Smooth muscle cell (in vitro differentiated cells): ENCODE results near the gene ZMPSTE24. TPM values are rescaled to one million over a fixed set of nuclear protein-coding genes. Genes with fewer than 3 reads are reported as not detected.
"Not testable (repeated sequence)": the region's sequence is repeated elsewhere in the genome, so short reads cannot be mapped to it uniquely, and the experiment has no call there.

ENCODE experiments used
- DNase-seq: peaks from one replicate; lab custom pipeline; 2025; ENCODE audit not compliant: unreplicated experiment; lab: John Stamatoyannopoulos, UW
- H2AFZ ChIP-seq: fragments of 200-600 bp; sonication (generic); 2 replicates; pipeline ENCODE4 v1.6.0; 2016; ENCODE audit warnings: antibody characterized with exemption, low read depth, mild to moderate bottlenecking
- H3F3A ChIP-seq: fragments of 200-600 bp; sonication (generic); 2 replicates; pipeline ENCODE4 v1.6.0; 2017; ENCODE audit warnings: antibody characterized with exemption, low read depth
- H3K27ac ChIP-seq: fragments of 200-600 bp; sonication (generic); 2 replicates; pipeline ENCODE4 v1.5.1; 2016; ENCODE audit warnings: low read depth, mild to moderate bottlenecking
- H3K27me3 ChIP-seq: fragments of 200-600 bp; sonication (generic); 2 replicates; pipeline ENCODE4 v1.6.1; 2016; ENCODE audit warnings: low read depth, mild to moderate bottlenecking
- H3K36me3 ChIP-seq: fragments of 200-600 bp; sonication (generic); 2 replicates; pipeline ENCODE4 v1.5.1; 2016; ENCODE audit warnings: low read depth
- H3K4me1 ChIP-seq: fragments of 200-600 bp; sonication (generic); 2 replicates; pipeline ENCODE4 v1.5.1; 2016; ENCODE audit warnings: low read depth
- H3K4me2 ChIP-seq: fragments of 200-600 bp; sonication (generic); 2 replicates; pipeline ENCODE4 v1.6.0; 2016; ENCODE audit warnings: mild to moderate bottlenecking
- H3K4me3 ChIP-seq: fragments of 200-600 bp; sonication (generic); 2 replicates; pipeline ENCODE4 v1.5.1; 2016; ENCODE audit warnings: mild to moderate bottlenecking
- H3K79me2 ChIP-seq: fragments of 200-600 bp; sonication (generic); 2 replicates; pipeline ENCODE4 v1.6.0; 2016; ENCODE audit warnings: low read depth, mild to moderate bottlenecking
- H3K9ac ChIP-seq: fragments of 200-600 bp; sonication (generic); 2 replicates; pipeline ENCODE4 v1.6.0; 2016; ENCODE audit warnings: low read depth
- H3K9me3 ChIP-seq: fragments of 200-600 bp; sonication (generic); replicated peaks from 2 replicates; pipeline ENCODE4 v1.5.1; 2016; ENCODE audit warnings: low read depth
- H4K20me1 ChIP-seq: fragments of 200-600 bp; sonication (generic); 2 replicates; pipeline ENCODE4 v1.6.0; 2016; ENCODE audit warnings: low read depth
- CTCF ChIP-seq: fragments of 200-600 bp; sonication (generic); IDR thresholded peaks from 2 replicates; pipeline ENCODE4 v1.5.1; 2017; ENCODE audit warnings: borderline replicate concordance, mild to moderate bottlenecking, antibody characterized with exemption; ENCODE audit not compliant: insufficient read depth, poor library complexity, severe bottlenecking
- WGBS: methylation state at CpG from one replicate; pipeline ENCODE4 v1.1.7; 2016; ENCODE audit warnings: low lambda C conversion rate; 5-methylcytosine and 5-hydroxymethylcytosine counted together
- polyA plus RNA-seq: library from polyadenylated mRNA; unstranded; fragments of >200 nt; fragmentation: Nextera tagmentation; extraction: Ambion mirVana; gene quantifications from 2 replicates; pipeline ENCODE4 v1.2.1, GENCODE V29; 2016
- total RNA-seq: library from RNA; depleted of rRNA; stranded (reverse); fragments of >200 nt; gene quantifications from 2 replicates; pipeline ENCODE4 v1.2.3, GENCODE V29; 2014

The ZMPSTE24 gene
- 48.9 and 53.3 TPM in 2 replicates for total RNA-seq
- polyA plus RNA-seq, result 28.8 and 29.8 TPM in 2 replicates

- TF ChIP-seq CTCF, result no peak
- peak within 1 kb of the TSS; percentile 87 for H2AFZ ChIP-seq
- peak within 1 kb of the TSS; percentile 93 for H3K27ac ChIP-seq
- no peaks in the 10 kb centered on the region for H4K20me1 ChIP-seq
- WGBS, result under 1% methylated on average over 39 of the region's 48 CpGs
- H3F3A ChIP-seq, result no peaks in the 10 kb centered on the region
- DNase-seq, result peak; percentile 86
- H3K4me3 ChIP-seq, result peak within 1 kb of the TSS; percentile 63
- peak within 1 kb of the TSS; percentile 97 for H3K4me2 ChIP-seq
- H3K4me1 ChIP-seq, result peaks cover 15% of the 10 kb centered on the region
- no peaks in the 10 kb centered on the region for H3K27me3 ChIP-seq
- peaks cover 14% of the 10 kb centered on the region for H3K36me3 ChIP-seq
- H3K79me2 ChIP-seq, result peaks cover 42% of the 10 kb centered on the region
- peak within 1 kb of the TSS; percentile 93 for H3K9ac ChIP-seq
- H3K9me3 ChIP-seq, result no peaks in the 10 kb centered on the region
Observed at GRCh38 chr1:40257688-40258444, at the start of gene ZMPSTE24. Gene ZMPSTE24 (plus strand): TSS chr1:40258236. CDS start chr1:40258272, 36 bp downstream.

GRCh38 chr1:40210511-40211204 lies 47.4 kb upstream of the ZMPSTE24 start:
- no peak for TF ChIP-seq CTCF
- no peak for DNase-seq
- Histone ChIP-seq H3K9me3 (no peaks in the 10 kb centered on the region), H3K4me3 (no peak overlapping the region), H3K36me3 (no peaks in the 10 kb centered on the region), H2AFZ (no peak overlapping the region), H3K9ac (no peak overlapping the region), H3K27ac (no peak overlapping the region), H4K20me1 (peaks cover 92% of the 10 kb centered on the region), H3K4me1 (no peaks in the 10 kb centered on the region), H3F3A (no peaks in the 10 kb centered on the region), H3K27me3 (no peaks in the 10 kb centered on the region), H3K4me2 (no peak overlapping the region), H3K79me2 (peaks cover 8% of the 10 kb centered on the region)
- 99% methylated on average over 3 of the region's 3 CpGs for WGBS

- Histone ChIP-seq H3K27ac (no peak overlapping the region), H3K9ac (no peak overlapping the region), H3K27me3 (no peaks in the 10 kb centered on the region), H2AFZ (no peak overlapping the region), H3K9me3 (no peaks in the 10 kb centered on the region), H3F3A (no peaks in the 10 kb centered on the region), H3K4me3 (no peak overlapping the region), H4K20me1 (peaks cover 75% of the 10 kb centered on the region), H3K79me2 (peaks cover 30% of the 10 kb centered on the region), H3K4me1 (no peaks in the 10 kb centered on the region), H3K36me3 (no peaks in the 10 kb centered on the region), H3K4me2 (no peak overlapping the region)
- no peak for TF ChIP-seq CTCF
- 98% methylated on average over 5 of the region's 5 CpGs for WGBS
- no peak for DNase-seq
Observed at GRCh38 chr1:40218333-40218732, 39.7 kb upstream of the ZMPSTE24 start.

- not testable (repeated sequence) for H2AFZ ChIP-seq, H3K4me2 ChIP-seq, H3F3A ChIP-seq, H3K4me3 ChIP-seq, H3K4me1 ChIP-seq, H3K9ac ChIP-seq, H3K27ac ChIP-seq, H3K9me3 ChIP-seq, DNase-seq, H3K27me3 ChIP-seq, H3K36me3 ChIP-seq
- Histone ChIP-seq H4K20me1 (peaks cover 78% of the 10 kb centered on the region), H3K79me2 (peaks cover 39% of the 10 kb centered on the region)
- 93% methylated on average over 18 of the region's 18 CpGs for WGBS
Observed at GRCh38 chr1:40221471-40221905, 36.5 kb upstream of the ZMPSTE24 start.
